Mesothelial cell of epicardium (in vitro differentiated cells): ENCODE data around the gene PCDHA1. TPM values are rescaled to one million over a fixed set of nuclear protein-coding genes. Genes with fewer than 3 reads are reported as not detected.

Experiments
- DNase-seq, 2 experiments: peaks; one replicate each; pipeline ENCODE4 v3.0.0; 2021; ENCODE audit warnings: low spot score in 2 of 2; ENCODE audit not compliant: unreplicated experiment in 2 of 2
- H3K27ac Mint-ChIP-seq: 2 replicates; pipeline ENCODE4 v1.8.0; 2021; ENCODE audit warnings: mixed read lengths
- H3K27me3 Mint-ChIP-seq: 2 replicates; pipeline ENCODE4 v1.8.0; 2021; ENCODE audit warnings: low read depth, mixed read lengths
- H3K36me3 Mint-ChIP-seq: 2 replicates; pipeline ENCODE4 v1.8.0; 2021; ENCODE audit warnings: mixed read lengths
- H3K4me1 Mint-ChIP-seq: 2 replicates; pipeline ENCODE4 v1.8.0; 2021; ENCODE audit warnings: mixed read lengths
- H3K4me3 Mint-ChIP-seq: 2 replicates; pipeline ENCODE4 v1.8.0; 2021; ENCODE audit warnings: mild to moderate bottlenecking, moderate library complexity, mixed read lengths
- H3K9me3 Mint-ChIP-seq: 2 replicates; pipeline ENCODE4 v1.8.0; 2021; ENCODE audit warnings: mixed read lengths
- CTCF ChIP-seq: fragments of 200-600 bp; sonication (generic); IDR thresholded peaks from one replicate; pipeline ENCODE4 v1.5.0; 2021; ENCODE audit warnings: antibody characterized with exemption; ENCODE audit not compliant: unreplicated experiment
- total RNA-seq: library from RNA; stranded (reverse); gene quantifications from 3 replicates; pipeline ENCODE4 v1.2.1, GENCODE V29; 2021

Gene PCDHA1
- total RNA-seq, 1 donor from 2014 or later = not detected

- Mint-ChIP-seq H3K4me1 (no peaks in the 10 kb centered on the region), H3K27ac (no peak within 1 kb of the TSS), H3K4me3 (no peak within 1 kb of the TSS), H3K9me3 (peaks cover 41% of the 10 kb centered on the region), H3K27me3 (no peaks in the 10 kb centered on the region), H3K36me3 (peaks cover 55% of the 10 kb centered on the region)
- no peak for DNase-seq
- TF ChIP-seq CTCF = no peak
Measured at GRCh38 chr5:140881889-140882590, 96.1 kb downstream of the PCDHA1 start, which contains the start of gene PCDHA13. TSS of gene PCDHA13 (plus strand) at chr5:140882124. CDS start at chr5:140882269, 145 bp downstream.

- Mint-ChIP-seq H3K27me3 (no peaks in the 10 kb centered on the region), H3K4me1 (no peaks in the 10 kb centered on the region), H3K36me3 (peaks cover 57% of the 10 kb centered on the region), H3K4me3 (no peak overlapping the region), H3K27ac (no peak overlapping the region), H3K9me3 (peaks cover 45% of the 10 kb centered on the region)
- TF ChIP-seq CTCF = no peak
- no peak for DNase-seq
Measured at GRCh38 chr5:140882591-140882899, 96.6 kb downstream of the PCDHA1 start.

- TF ChIP-seq CTCF = no peak
- Mint-ChIP-seq H3K27me3 (no peaks in the 10 kb centered on the region), H3K36me3 (peaks cover 59% of the 10 kb centered on the region), H3K4me3 (no peak overlapping the region), H3K9me3 (peaks cover 46% of the 10 kb centered on the region), H3K27ac (no peak overlapping the region), H3K4me1 (no peaks in the 10 kb centered on the region)
- no peak for DNase-seq
Measured at GRCh38 chr5:140883373-140883772, 97.4 kb downstream of the PCDHA1 start.

- Mint-ChIP-seq H3K36me3 (peaks cover 53% of the 10 kb centered on the region), H3K9me3 (peaks cover 41% of the 10 kb centered on the region), H3K27me3 (no peaks in the 10 kb centered on the region), H3K27ac (no peak overlapping the region), H3K4me3 (no peak overlapping the region), H3K4me1 (no peaks in the 10 kb centered on the region)
- TF ChIP-seq CTCF = no peak
- no peak for DNase-seq
Measured at GRCh38 chr5:140883927-140884697, 98.2 kb downstream of the PCDHA1 start.

- Mint-ChIP-seq H3K27ac (no peak overlapping the region), H3K9me3 (peaks cover 49% of the 10 kb centered on the region)
Measured at GRCh38 chr5:140916325-140916724, 130.4 kb downstream of the PCDHA1 start.

More at GRCh38 chr5:140916325-140916724, 130.4 kb downstream of the PCDHA1 start:
- Mint-ChIP-seq H3K4me1 (no peaks in the 10 kb centered on the region), H3K36me3 (peaks cover 51% of the 10 kb centered on the region), H3K27me3 (no peaks in the 10 kb centered on the region), H3K4me3 (no peak overlapping the region)
- DNase-seq = no peak
- TF ChIP-seq CTCF = no peak
